Measurements from ENCODE around the gene LTBR.

DNA sequence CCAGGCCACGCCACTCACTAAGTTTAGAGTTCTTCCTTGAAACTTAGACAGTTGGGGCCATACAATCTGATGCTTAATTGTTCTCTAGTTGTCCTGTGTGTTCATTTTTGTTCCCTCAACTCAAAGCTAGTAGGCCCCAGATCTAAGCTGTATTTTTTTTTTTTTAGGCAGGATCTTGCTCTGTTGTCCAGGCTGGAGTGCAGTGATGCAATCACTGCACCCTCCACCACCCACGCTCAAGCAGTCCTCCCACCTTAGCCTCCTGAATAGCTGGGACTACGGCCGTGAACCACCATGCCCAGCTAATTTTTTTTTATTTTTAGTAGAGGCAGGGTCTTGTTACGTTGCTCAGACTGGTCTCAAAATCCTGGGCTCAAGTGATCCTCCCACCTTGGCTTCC, 49.6 kb upstream of the LTBR start:
- TF ChIP-seq EZH2 (IDR thresholded peaks at IDR 0.05), result no peak
- no peak for TF ChIP-seq POLR2AphosphoS5 (IDR thresholded peaks at IDR 0.05; ENCODE audit: borderline replicate concordance, low read depth, low read length)

All from SK-N-MC (cell line).